Retina (tissue), 1 donor: ENCODE data around the gene RPS17.

Experiments
- DNase-seq: peaks from one replicate; pipeline ENCODE4 v3.0.0-alpha.2; 2016

The RPS17 gene

GRCh38 chr15:82540055-82540983, at the start of gene RPS17:
TSS of gene RPS17 (minus strand) at chr15:82540457. CDS start at chr15:82540428, 29 bp downstream.
- peak; percentile 99 for DNase-seq

- no peak for DNase-seq
Observed at GRCh38 chr15:82587805-82588204, 47.5 kb upstream of the RPS17 start.

GRCh38 chr15:82585072-82585471, 44.8 kb upstream of the RPS17 start:
- DNase-seq, result no peak

GRCh38 chr15:82580713-82581112, 40.5 kb upstream of the RPS17 start:
- no peak for DNase-seq

GRCh38 chr15:82575335-82575734, 35.1 kb upstream of the RPS17 start:
- no peak for DNase-seq

GRCh38 chr15:82572986-82573385, 32.7 kb upstream of the RPS17 start:
- DNase-seq, result peak; percentile 9

- no peak for DNase-seq
Observed at GRCh38 chr15:82572311-82572710, 32.1 kb upstream of the RPS17 start.

- peak; percentile 79 for DNase-seq
Observed at GRCh38 chr15:82571722-82572222, 31.5 kb upstream of the RPS17 start.

- DNase-seq, result peak; percentile 36
Observed at GRCh38 chr15:82570721-82571508, 30.7 kb upstream of the RPS17 start.

GRCh38 chr15:82569834-82570233, 29.6 kb upstream of the RPS17 start:
- DNase-seq, result no peak

GRCh38 chr15:82568986-82569385, 28.7 kb upstream of the RPS17 start:
- no peak for DNase-seq

- no peak for DNase-seq
Observed at GRCh38 chr15:82567661-82568060, 27.4 kb upstream of the RPS17 start.

- DNase-seq, result no peak
Observed at GRCh38 chr15:82566690-82567089, 26.4 kb upstream of the RPS17 start.

GRCh38 chr15:82558502-82558901, 18.2 kb upstream of the RPS17 start:
- no peak for DNase-seq

- no peak for DNase-seq
Observed at GRCh38 chr15:82556315-82557035, 16.2 kb upstream of the RPS17 start.

- DNase-seq, result no peak
Observed at GRCh38 chr15:82554849-82555248, 14.6 kb upstream of the RPS17 start.

GRCh38 chr15:82554351-82554750, 14.1 kb upstream of the RPS17 start:
- no peak for DNase-seq

GRCh38 chr15:82553846-82554245, 13.6 kb upstream of the RPS17 start:
- no peak for DNase-seq

- DNase-seq, result no peak
Observed at GRCh38 chr15:82552861-82553260, 12.6 kb upstream of the RPS17 start.

GRCh38 chr15:82551646-82552247, 11.5 kb upstream of the RPS17 start:
- no peak for DNase-seq

GRCh38 chr15:82549199-82549665, 9.0 kb upstream of the RPS17 start:
- DNase-seq, result no peak

- no peak for DNase-seq
Observed at GRCh38 chr15:82548700-82549099, 8.4 kb upstream of the RPS17 start.
